8988T (cell line): ENCODE results near the gene ASB2.
A peak's percentile ranks its signal among the peaks of the same experiment; 100 is the strongest.

Source experiments
- DNase-seq: peaks from one replicate; pipeline ENCODE4 v3.0.0; 2011

ASB2 gene

GRCh38 chr14:93999573-93999972 lies 23.2 kb upstream of the ASB2 start:
- DNase-seq: no peak

DNA sequence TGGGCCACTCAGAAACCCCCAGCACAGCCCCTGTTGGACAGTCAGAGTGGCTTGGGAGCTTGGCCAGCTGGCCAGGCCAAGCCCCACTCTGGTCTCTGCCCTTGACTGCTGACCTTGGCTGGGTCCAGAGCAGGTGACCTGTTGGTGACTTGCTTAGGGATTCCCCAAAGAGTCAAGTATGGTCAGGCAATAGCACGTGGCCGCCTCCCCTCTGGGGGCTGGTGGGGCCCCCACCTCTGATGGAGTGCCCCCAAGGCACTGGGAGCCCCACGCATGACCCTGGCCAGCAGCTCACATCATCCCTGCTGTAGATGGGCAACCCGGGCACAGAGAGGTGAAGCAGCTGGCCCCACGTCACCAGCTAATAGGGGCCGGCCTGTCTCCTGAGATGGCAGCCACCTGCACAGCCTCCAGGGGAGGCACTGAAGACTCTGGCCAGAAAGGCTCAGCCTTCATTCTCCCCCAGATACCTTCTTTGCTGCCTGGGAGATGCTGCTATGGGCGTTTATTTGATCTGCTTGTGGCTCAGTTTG lies 22.6 kb upstream of the ASB2 start:
- no peak for DNase-seq

- no peak for DNase-seq
These were observed 21.8 kb upstream of the ASB2 start for GRCh38 chr14:93997916-93998870.

- DNase-seq: no peak
These were observed 20.7 kb upstream of the ASB2 start, which contains the start of gene CCDC197 for GRCh38 chr14:93997082-93997481. Gene CCDC197 (plus strand): TSS chr14:93997301. CDS start chr14:93998132, 831 bp downstream.

DNA sequence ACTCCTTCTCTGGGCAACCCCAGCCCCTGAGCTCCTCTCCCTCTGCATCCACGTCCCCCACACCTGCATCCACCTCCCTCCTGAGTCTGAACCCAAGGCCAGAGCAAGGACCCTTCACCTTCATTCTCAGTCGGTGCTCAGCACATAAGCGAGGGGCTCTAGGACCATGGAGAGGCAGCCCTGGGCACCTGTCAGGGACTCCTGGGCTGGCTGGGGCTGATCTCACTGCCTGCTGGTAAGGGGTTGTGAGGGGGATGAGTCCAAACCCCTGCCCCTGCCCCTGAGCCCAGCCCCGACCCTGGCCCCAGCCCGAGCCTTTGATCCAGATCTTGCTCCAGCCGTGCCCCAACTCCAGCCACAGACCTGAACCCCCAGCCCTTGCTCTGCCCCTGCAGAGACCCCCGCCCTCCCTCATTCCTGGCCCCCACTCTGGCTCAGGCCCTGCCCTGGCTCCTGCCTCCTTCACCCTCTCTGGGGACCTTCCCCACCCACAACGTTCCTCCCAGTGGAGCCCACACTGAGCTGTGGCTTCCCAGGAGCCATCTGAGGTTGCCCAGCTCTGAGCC lies 19.8 kb upstream of the ASB2 start:
- DNase-seq: no peak

GRCh38 chr14:93994919-93995682 lies 18.7 kb upstream of the ASB2 start:
- DNase-seq: no peak

DNA sequence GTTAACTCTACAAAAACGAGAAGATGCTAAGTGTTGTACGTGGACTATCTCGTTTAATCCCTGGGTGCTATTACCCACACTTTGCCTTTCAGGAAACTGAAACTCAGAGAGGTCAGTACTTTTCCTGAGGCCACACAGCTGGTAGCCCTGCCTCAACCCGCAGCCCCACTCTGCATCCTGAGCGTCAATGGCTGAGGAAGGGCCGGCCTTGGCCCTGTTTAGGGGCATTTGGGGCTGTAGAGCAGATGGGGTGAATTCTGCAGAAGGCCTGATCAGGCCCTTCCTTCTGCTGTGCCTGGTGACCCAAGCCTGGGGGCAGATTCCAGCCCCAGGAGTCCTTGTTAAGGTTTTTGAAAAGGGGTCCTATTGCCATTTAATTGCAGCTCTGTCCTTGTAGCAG lies 17.0 kb upstream of the ASB2 start:
- DNase-seq: no peak

GRCh38 chr14:93991649-93992048 lies 15.3 kb upstream of the ASB2 start:
- no peak for DNase-seq

DNA sequence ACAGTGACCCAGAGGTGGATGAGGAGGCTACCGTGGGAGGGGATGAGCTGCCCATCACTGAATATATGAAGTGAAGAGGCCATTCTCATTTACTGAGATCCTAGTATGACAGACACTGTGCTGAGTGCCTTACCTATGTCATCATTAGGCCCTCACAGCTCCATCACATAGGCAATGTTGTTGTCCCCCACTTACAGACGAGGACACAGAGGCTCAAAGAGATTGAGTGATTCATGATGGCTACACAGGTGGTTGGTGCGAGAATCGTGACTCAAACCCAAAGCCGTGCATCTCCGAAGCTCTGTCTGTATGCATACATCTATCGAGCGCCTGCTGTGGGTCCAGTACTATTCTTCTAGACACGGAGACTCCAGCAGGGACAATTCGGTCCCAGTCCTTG lies 14.8 kb upstream of the ASB2 start:
- no peak for DNase-seq

- no peak for DNase-seq
These were observed 13.6 kb upstream of the ASB2 start for GRCh38 chr14:93989939-93990338.

- no peak for DNase-seq
These were observed 11.6 kb upstream of the ASB2 start for GRCh38 chr14:93987815-93988476.

- no peak for DNase-seq
These were observed 11.0 kb upstream of the ASB2 start for GRCh38 chr14:93987376-93987775.

- no peak for DNase-seq
These were observed 10.6 kb upstream of the ASB2 start for GRCh38 chr14:93986955-93987354.

DNA sequence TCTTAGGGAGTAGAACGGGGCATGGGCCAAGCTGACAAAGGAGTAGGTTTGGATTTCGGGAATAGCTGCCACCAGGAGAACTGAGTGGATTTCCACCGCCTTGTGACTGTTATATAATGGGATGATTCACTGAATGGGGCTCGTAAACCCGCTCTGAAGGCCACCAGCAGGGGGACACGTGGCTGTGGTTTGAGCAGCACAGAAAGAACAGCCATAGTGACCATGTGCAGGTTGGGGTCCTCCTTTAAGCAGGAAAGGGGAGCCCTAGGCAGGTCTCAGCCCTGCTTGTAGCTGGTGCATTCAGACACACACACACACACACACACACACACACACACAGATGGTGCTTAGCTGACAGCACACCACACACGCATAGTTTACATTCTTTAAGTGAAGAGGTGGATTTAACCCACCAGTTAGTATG lies 8.6 kb upstream of the ASB2 start:
- peak; percentile 70 for DNase-seq

DNA sequence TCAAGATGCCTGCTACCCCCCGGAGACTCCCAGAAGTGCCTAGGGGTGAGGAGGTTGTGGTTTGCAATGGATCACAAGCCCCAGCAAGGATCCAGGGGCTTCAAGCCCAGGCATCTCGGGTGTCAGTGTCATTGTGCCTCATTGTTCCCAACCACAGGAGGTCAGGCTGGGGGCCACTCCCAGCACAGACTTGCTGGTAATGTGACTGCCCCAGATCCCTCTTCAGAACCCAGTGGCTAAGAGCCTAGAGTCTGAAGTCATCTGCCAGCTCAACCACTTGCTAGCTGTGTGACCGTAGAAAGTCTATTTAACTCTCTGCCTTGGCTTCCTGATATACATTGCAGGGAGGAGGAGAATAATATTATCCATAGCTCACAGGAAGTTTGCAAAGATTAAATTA lies 7.7 kb upstream of the ASB2 start:
- no peak for DNase-seq

DNA sequence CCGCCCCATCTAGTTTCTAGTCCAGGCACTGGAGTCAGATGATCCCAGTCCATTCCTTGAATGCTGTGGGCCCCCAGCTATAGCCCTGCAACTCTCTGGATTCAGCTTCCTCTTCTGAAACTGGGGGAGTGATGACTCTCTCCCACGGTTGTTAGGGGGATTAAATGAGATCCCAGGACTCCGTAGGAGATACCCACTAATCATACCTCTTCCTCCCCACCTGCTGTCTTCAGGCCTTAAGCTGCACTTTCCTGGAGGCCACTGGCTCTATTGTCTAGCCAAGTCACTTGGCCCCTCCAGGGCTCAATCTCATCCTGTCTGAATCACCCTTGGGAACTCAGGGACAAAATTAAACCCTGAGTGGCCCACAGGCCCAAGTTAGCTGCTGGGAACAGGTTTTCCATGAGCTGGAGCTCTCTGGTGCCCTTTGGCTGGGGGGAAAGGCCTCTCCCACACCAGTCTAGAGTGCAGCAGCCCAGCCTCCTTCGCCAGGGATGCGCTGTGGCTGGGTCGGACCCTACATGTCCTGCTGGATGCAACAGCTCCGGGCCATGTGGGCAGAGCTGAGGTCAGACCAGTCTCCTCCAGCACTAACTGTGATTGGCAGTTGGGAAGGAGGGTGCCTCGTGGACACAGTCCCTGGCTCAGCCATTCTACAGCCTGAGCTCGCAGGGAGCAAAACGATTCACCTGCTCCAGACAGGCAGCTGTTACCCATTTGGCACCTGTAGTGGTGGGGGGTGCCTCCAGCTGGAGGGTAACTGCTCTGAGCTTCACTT lies 6.0 kb upstream of the ASB2 start:
- DNase-seq: no peak

GRCh38 chr14:93981316-93982229 lies 5.2 kb upstream of the ASB2 start:
- no peak for DNase-seq

DNA sequence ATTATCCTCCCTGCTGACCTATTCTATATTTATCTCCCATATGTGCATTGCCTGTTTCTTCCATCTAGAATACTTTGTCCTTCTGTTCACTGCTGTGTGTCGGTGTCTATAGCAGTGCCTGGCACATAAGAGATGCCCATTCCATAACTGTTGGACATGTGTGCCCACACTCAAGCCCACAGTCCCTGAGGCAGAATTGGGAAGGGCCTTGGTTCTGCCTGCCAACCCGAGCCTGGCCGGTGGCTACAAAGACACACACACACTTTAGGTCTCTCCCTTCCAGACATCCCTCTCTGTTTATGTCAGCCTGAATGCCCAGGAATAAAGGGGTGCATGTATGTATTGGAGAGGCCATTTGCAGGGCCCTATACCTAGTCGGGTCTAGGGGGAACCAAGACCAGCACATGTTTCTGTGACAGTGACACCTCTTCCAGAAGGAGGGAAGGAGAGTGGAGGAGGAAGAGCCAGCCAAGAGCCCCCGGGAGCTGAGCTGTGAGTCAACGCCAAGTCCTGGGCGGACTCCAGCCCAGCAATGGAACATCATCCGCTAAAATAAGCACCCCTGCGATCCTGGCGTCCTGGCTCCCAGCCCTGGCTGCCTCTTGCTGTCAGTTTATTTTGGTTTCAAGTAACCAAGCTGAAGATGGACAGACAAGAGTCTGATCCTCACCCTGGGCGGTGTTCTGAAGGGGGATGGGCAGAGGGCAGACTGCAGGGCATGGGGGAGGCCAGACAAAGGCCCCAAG lies 4.3 kb upstream of the ASB2 start:
- no peak for DNase-seq

DNA sequence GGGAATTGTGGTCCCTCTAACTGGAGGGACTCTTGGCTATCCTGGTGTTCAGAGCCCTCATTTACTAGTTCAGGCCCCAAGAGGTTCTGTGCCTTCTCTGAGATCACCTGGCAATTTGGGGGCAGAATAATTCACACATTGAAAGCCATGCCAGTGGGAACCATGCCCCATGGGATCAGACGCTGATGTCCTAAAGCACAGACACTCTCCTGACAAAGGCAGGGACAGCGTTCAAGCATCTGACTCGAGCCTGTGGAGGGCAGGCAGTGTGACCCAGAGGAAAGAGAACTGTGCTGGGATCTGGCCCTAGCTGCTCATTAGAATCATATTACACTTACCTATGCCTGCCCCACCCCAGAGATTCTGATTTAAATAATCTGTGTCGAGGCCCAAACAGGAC lies 2.4 kb upstream of the ASB2 start:
- DNase-seq: no peak
